Keratinocyte (primary cell): Measurements from ENCODE around the gene DIPK1B. TPM values are rescaled to one million over a fixed set of nuclear protein-coding genes. Genes with fewer than 3 reads are reported as not detected.

Source experiments
- DNase-seq: peaks from one replicate; pipeline ENCODE4 v3.0.0-alpha.2; 2011; ENCODE audit warnings: low read depth, missing footprints, low spot score
- FAIRE-seq: peaks from 2 replicates; lab custom pipeline; 2011; peaks lifted over from hg19 to GRCh38; lab: Jason Lieb, UNC
- H2AFZ ChIP-seq: 2 replicates; pipeline ENCODE4 v1.6.0; 2012; ENCODE audit warnings: low read length, control low read depth, inconsistent platforms; ENCODE audit not compliant: control insufficient read depth
- H3K27ac ChIP-seq: 2 replicates; pipeline ENCODE4 v1.5.1; 2011; ENCODE audit warnings: low read length; ENCODE audit not compliant: control insufficient read depth, insufficient read depth
- H3K27me3 ChIP-seq: 3 replicates; pipeline ENCODE4 v1.6.0; 2011; ENCODE audit warnings: low read length; ENCODE audit not compliant: control insufficient read depth, insufficient read depth; ENCODE audit errors: extremely low read depth
- H3K36me3 ChIP-seq, 2 experiments: 2 replicates in 1 of 2; 3 replicates in 1 of 2; pipeline ENCODE4 v1.5.1; 2011; ENCODE audit warnings: low read length in 2 of 2, mild to moderate bottlenecking in 1 of 2; ENCODE audit not compliant: control insufficient read depth in 2 of 2, insufficient read depth in 2 of 2; ENCODE audit errors: extremely low read depth in 1 of 2
- H3K4me1 ChIP-seq: 3 replicates; pipeline ENCODE4 v1.5.1; 2011; ENCODE audit warnings: low read length; ENCODE audit not compliant: control insufficient read depth, insufficient read depth; ENCODE audit errors: extremely low read depth
- H3K4me2 ChIP-seq: 3 replicates; pipeline ENCODE4 v1.6.0; 2011; ENCODE audit warnings: low read depth, low read length; ENCODE audit not compliant: control insufficient read depth, insufficient read depth; ENCODE audit errors: extremely low read depth
- H3K4me3 ChIP-seq, 3 experiments: fragments of 200-600 bp in 1 of 3; sonication (generic) in 1 of 3; 2 replicates in 2 of 3; 3 replicates in 1 of 3; pipeline ENCODE4 v1.5.1; 2011 to 2016; ENCODE audit warnings: low read length in 3 of 3, mild to moderate bottlenecking in 3 of 3, control low read depth in 2 of 3, inconsistent platforms in 1 of 3, low read depth in 1 of 3, mixed read lengths in 1 of 3, mixed run types in 1 of 3, moderate library complexity in 1 of 3; ENCODE audit not compliant: control insufficient read depth in 2 of 3, insufficient read depth in 2 of 3; ENCODE audit errors: extremely low read depth in 1 of 3
- H3K79me2 ChIP-seq: 2 replicates; pipeline ENCODE4 v1.6.0; 2012; ENCODE audit warnings: low read length; ENCODE audit not compliant: control insufficient read depth, insufficient read depth
- H3K9ac ChIP-seq: 3 replicates; pipeline ENCODE4 v1.6.0; 2011; ENCODE audit warnings: low read length; ENCODE audit not compliant: control insufficient read depth, insufficient read depth; ENCODE audit errors: extremely low read depth
- H3K9me1 ChIP-seq: 3 replicates; pipeline ENCODE4 v1.6.0; 2011; ENCODE audit warnings: low read length; ENCODE audit not compliant: control insufficient read depth, insufficient read depth; ENCODE audit errors: extremely low read depth
- H3K9me3 ChIP-seq: 2 replicates; pipeline ENCODE4 v1.5.1; 2012; ENCODE audit warnings: low read depth, low read length; ENCODE audit not compliant: control insufficient read depth
- H4K20me1 ChIP-seq: 3 replicates; pipeline ENCODE4 v1.6.0; 2011; ENCODE audit warnings: low read length; ENCODE audit not compliant: control insufficient read depth, insufficient read depth; ENCODE audit errors: extremely low read depth
- CTCF ChIP-seq, 3 experiments: IDR thresholded peaks in 1 of 3; conservative IDR thresholded peaks in 1 of 3; optimal IDR thresholded peaks in 1 of 3; 2 replicates in 2 of 3; 3 replicates in 1 of 3; pipeline versions ENCODE3 to v1.5.1; 2011; ENCODE audit warnings: low read length in 3 of 3, mild to moderate bottlenecking in 3 of 3, moderate library complexity in 2 of 3, control low read depth in 1 of 3, inconsistent platforms in 1 of 3; ENCODE audit not compliant: insufficient read depth in 2 of 3; ENCODE audit errors: extremely low read depth in 1 of 3
- EZH2 ChIP-seq: IDR thresholded peaks from one replicate; pipeline ENCODE4 v1.6.1; 2012; ENCODE audit warnings: inconsistent platforms, mild to moderate bottlenecking, low read length, moderate library complexity
- dilution Hi-C: fragments of 300-500 bp; cut with MboI; formaldehyde crosslinking; loops from one replicate; pipeline ENCODE4 v1.7.0; 2020; ENCODE audit warnings: low sequenced_read_pairs; ENCODE audit not compliant: extremely low pct_ligation_motif_present
- polyA plus RNA-seq, 5 experiments: library from polyadenylated mRNA; depleted of rRNA in 3 of 5; stranded (reverse) in 3 of 5; stranded (forward) in 1 of 5; unstranded in 1 of 5; fragments of >200 nt; gene quantifications; 1 replicate in 1 of 5; 2 replicates in 3 of 5; 3 replicates in 1 of 5; pipeline versions ENCODE4 v1.2.1 to v1.2.3, GENCODE V29; 2011 to 2012; ENCODE audit warnings: missing spikeins in 2 of 5, low read depth in 1 of 5, low replicate concordance in 1 of 5

The DIPK1B gene
- polyA plus RNA-seq, 1 donor (not counting 4 experiments of a cell fraction or from before 2014, with no cell fraction given): not detected

DNA sequence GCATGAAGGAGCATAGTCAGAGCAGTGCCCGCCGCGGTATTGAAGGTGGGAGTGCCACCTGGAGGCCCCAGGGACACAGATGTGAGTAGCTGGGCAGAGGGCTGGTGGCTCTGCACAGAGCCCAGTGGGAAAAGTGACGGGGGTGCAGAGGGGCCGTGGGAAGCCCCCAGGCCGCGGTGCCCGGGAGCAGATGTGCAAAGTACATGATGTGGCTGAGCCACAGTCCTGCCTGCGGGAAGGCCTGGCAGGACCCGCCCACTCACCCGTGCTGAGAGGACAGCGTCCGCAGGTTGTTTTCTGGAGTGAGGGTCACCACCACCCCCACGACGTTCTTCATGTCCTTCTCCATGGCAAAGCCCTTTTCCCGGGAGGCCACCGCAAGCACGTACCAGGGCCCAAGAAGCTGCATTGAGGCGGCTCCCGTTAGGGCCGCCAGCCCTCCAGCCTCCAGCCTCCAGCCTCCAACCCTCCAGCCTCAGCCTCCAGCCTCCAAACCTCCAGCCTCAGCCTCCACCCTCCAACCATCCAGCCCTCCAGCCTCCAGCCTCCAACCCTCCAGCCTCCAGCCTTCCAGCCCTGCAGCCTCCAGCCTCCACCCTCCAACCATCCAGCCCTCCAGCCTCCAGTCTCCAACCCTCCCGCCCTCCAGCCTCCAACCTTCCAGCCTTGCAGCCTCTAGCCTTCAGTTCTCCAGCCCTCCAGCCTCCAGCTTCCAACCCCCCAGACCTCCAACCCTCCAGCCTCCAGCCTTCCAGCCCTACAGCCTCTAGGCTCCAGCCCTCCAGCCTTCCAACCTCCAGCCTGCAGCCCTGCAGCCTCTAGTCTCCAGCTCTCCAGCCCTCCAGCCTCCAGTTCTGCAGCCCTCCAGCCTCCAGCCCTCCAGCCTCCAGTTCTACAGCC is 35.0 kb downstream of the DIPK1B start:
- H3K4me2 ChIP-seq: no peak overlapping the region
- no peaks in the 10 kb centered on the region for H3K79me2 ChIP-seq
- no peak overlapping the region for H3K4me3 ChIP-seq
- dilution Hi-C loops: no loop called here
- no peaks in the 10 kb centered on the region for H3K9me1 ChIP-seq
- H2AFZ ChIP-seq: no peak overlapping the region
- peaks cover 2% of the 10 kb centered on the region for H3K9me3 ChIP-seq
- TF ChIP-seq EZH2 (no peak), CTCF (optimal IDR thresholded peaks at IDR 0.05 in 1 of 3, IDR thresholded peaks at IDR 0.05 in 1 of 3, conservative IDR thresholded peaks at IDR 0.05 in 1 of 3; ENCODE audit: extremely low read depth in 1 of 3, insufficient read depth in 2 of 3, low read length in 3 of 3) (no peak)
- no peak overlapping the region for H3K27ac ChIP-seq
- FAIRE-seq: no peak
- peaks cover 27% of the 10 kb centered on the region for H3K27me3 ChIP-seq
- DNase-seq: no peak
- no peaks in the 10 kb centered on the region for H3K36me3 ChIP-seq
- H3K9ac ChIP-seq: no peak overlapping the region
- no peaks in the 10 kb centered on the region for H3K4me1 ChIP-seq
- H4K20me1 ChIP-seq: no peaks in the 10 kb centered on the region

DNA sequence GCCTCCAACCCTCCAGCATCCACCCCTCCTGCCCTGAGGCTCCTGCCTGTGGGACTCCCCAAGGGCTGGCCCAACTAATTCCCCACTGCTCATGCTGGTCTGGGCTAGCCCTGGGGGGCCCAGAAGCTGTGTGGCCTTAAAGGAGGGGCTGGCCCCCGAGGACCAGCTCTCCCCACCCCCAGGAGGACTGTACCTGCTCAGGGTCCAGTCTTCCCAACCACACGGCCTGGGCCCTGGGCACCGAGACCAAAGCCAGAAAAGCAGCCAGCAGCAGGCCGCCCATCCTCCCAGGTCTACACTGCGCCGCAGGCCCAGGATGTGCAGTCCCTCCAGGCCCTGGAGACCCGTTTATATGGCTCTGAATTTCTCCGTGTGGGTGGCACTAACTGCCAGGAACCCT is 35.8 kb downstream of the DIPK1B start, which contains the start of gene LCN6:
LCN6 (minus strand) TSS at position 325 of the 400 bp plus-strand sequence; CDS start at position 283, 42 bp downstream.
- Histone ChIP-seq H3K36me3 (no peaks in the 10 kb centered on the region), H3K9me1 (no peaks in the 10 kb centered on the region), H3K4me2 (no peak within 1 kb of the TSS), H2AFZ (no peak within 1 kb of the TSS), H3K9ac (no peak within 1 kb of the TSS), H3K9me3 (peaks cover 2% of the 10 kb centered on the region), H3K27ac (no peak within 1 kb of the TSS), H3K27me3 (peaks cover 20% of the 10 kb centered on the region), H3K4me1 (no peaks in the 10 kb centered on the region), H3K79me2 (no peaks in the 10 kb centered on the region), H4K20me1 (no peaks in the 10 kb centered on the region), H3K4me3 (no peak within 1 kb of the TSS)
- no peak for FAIRE-seq
- dilution Hi-C loops: no loop called here
- no peak for DNase-seq
- TF ChIP-seq EZH2 (no peak), CTCF (optimal IDR thresholded peaks at IDR 0.05 in 1 of 3, IDR thresholded peaks at IDR 0.05 in 1 of 3, conservative IDR thresholded peaks at IDR 0.05 in 1 of 3; ENCODE audit: extremely low read depth in 1 of 3, insufficient read depth in 2 of 3, low read length in 3 of 3) (no peak)
